ENCODE results near the gene DAPP1.

Gene DAPP1

GRCh38 chr4:99827857-99828256 lies 11.2 kb downstream of the DAPP1 start:
- TF ChIP-seq YY1 (IDR thresholded peaks at IDR 0.05; ENCODE audit: low read depth) (no peak), NFIC (IDR thresholded peaks at IDR 0.05) (no peak), EGR1 (IDR thresholded peaks at IDR 0.05) (no peak), CREB1 (IDR thresholded peaks at IDR 0.05; ENCODE audit: low read depth) (no peak), TAF1 (IDR thresholded peaks at IDR 0.05; ENCODE audit: low read depth) (no peak), CEBPB (IDR thresholded peaks at IDR 0.05) (no peak), RAD21 (IDR thresholded peaks at IDR 0.05; ENCODE audit: low read depth) (no peak), FOXM1 (IDR thresholded peaks at IDR 0.05; ENCODE audit: borderline replicate concordance, low read depth) (no peak), TCF12 (IDR thresholded peaks at IDR 0.05; ENCODE audit: low read depth) (no peak), ZBTB7A (IDR thresholded peaks at IDR 0.05; ENCODE audit: low read depth) (no peak), EP300 (IDR thresholded peaks at IDR 0.05; ENCODE audit: borderline replicate concordance) (no peak), TEAD4 (IDR thresholded peaks at IDR 0.05) (no peak)
- TF ChIP-seq, protein P1, sequence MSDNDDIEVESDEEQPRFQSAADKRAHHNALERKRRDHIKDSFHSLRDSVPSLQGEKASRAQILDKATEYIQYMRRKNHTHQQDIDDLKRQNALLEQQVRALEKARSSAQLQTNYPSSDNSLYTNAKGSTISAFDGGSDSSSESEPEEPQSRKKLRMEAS (IDR thresholded peaks at IDR 0.05) = no peak
- TF ChIP-seq, protein P2, sequence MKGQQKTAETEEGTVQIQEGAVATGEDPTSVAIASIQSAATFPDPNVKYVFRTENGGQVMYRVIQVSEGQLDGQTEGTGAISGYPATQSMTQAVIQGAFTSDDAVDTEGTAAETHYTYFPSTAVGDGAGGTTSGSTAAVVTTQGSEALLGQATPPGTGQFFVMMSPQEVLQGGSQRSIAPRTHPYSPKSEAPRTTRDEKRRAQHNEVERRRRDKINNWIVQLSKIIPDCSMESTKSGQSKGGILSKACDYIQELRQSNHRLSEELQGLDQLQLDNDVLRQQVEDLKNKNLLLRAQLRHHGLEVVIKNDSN (IDR thresholded peaks at IDR 0.05) = no peak
- TF ChIP-seq, protein P3, sequence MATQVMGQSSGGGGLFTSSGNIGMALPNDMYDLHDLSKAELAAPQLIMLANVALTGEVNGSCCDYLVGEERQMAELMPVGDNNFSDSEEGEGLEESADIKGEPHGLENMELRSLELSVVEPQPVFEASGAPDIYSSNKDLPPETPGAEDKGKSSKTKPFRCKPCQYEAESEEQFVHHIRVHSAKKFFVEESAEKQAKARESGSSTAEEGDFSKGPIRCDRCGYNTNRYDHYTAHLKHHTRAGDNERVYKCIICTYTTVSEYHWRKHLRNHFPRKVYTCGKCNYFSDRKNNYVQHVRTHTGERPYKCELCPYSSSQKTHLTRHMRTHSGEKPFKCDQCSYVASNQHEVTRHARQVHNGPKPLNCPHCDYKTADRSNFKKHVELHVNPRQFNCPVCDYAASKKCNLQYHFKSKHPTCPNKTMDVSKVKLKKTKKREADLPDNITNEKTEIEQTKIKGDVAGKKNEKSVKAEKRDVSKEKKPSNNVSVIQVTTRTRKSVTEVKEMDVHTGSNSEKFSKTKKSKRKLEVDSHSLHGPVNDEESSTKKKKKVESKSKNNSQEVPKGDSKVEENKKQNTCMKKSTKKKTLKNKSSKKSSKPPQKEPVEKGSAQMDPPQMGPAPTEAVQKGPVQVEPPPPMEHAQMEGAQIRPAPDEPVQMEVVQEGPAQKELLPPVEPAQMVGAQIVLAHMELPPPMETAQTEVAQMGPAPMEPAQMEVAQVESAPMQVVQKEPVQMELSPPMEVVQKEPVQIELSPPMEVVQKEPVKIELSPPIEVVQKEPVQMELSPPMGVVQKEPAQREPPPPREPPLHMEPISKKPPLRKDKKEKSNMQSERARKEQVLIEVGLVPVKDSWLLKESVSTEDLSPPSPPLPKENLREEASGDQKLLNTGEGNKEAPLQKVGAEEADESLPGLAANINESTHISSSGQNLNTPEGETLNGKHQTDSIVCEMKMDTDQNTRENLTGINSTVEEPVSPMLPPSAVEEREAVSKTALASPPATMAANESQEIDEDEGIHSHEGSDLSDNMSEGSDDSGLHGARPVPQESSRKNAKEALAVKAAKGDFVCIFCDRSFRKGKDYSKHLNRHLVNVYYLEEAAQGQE (IDR thresholded peaks at IDR 0.05; ENCODE audit: low read depth) = no peak

GRCh38 chr4:99828477-99828876 lies 11.8 kb downstream of the DAPP1 start:
- TF ChIP-seq, protein P3 (IDR thresholded peaks at IDR 0.05; ENCODE audit: low read depth) = no peak
- TF ChIP-seq TEAD4 (IDR thresholded peaks at IDR 0.05) (no peak), TAF1 (IDR thresholded peaks at IDR 0.05; ENCODE audit: low read depth) (no peak), CREB1 (IDR thresholded peaks at IDR 0.05; ENCODE audit: low read depth) (no peak), RAD21 (IDR thresholded peaks at IDR 0.05; ENCODE audit: low read depth) (no peak), EGR1 (IDR thresholded peaks at IDR 0.05) (no peak)
- TF ChIP-seq, protein P1 (IDR thresholded peaks at IDR 0.05) = no peak

GRCh38 chr4:99832321-99832720 lies 15.7 kb downstream of the DAPP1 start:
- TF ChIP-seq FOXM1 (IDR thresholded peaks at IDR 0.05; ENCODE audit: borderline replicate concordance, low read depth) (no peak), CEBPB (IDR thresholded peaks at IDR 0.05) (no peak), TAF1 (IDR thresholded peaks at IDR 0.05; ENCODE audit: low read depth) (no peak), EP300 (IDR thresholded peaks at IDR 0.05; ENCODE audit: borderline replicate concordance) (no peak)

- no peak for TF ChIP-seq EGR1 (IDR thresholded peaks at IDR 0.05)
These were observed 16.1 kb downstream of the DAPP1 start for GRCh38 chr4:99832758-99833157.

GRCh38 chr4:99833756-99834155 lies 17.1 kb downstream of the DAPP1 start:
- TF ChIP-seq CREB1 (IDR thresholded peaks at IDR 0.05; ENCODE audit: low read depth) = no peak
- no peak for TF ChIP-seq ZBTB7A (IDR thresholded peaks at IDR 0.05; ENCODE audit: low read depth)
- TF ChIP-seq FOXM1 (IDR thresholded peaks at IDR 0.05; ENCODE audit: borderline replicate concordance, low read depth) = no peak
- TF ChIP-seq, protein P1 (IDR thresholded peaks at IDR 0.05) = no peak
- TF ChIP-seq EGR1 (IDR thresholded peaks at IDR 0.05) = no peak
- no peak for TF ChIP-seq EP300 (IDR thresholded peaks at IDR 0.05; ENCODE audit: borderline replicate concordance)
- TF ChIP-seq NFIC (IDR thresholded peaks at IDR 0.05) = no peak
- no peak for TF ChIP-seq YY1 (IDR thresholded peaks at IDR 0.05; ENCODE audit: low read depth)
- TF ChIP-seq RAD21 (IDR thresholded peaks at IDR 0.05; ENCODE audit: low read depth) = no peak
- no peak for TF ChIP-seq TEAD4 (IDR thresholded peaks at IDR 0.05)
- TF ChIP-seq, protein P3 (IDR thresholded peaks at IDR 0.05; ENCODE audit: low read depth) = no peak
- TF ChIP-seq, protein P2 (IDR thresholded peaks at IDR 0.05) = no peak
- no peak for TF ChIP-seq TCF12 (IDR thresholded peaks at IDR 0.05; ENCODE audit: low read depth)
- no peak for TF ChIP-seq TAF1 (IDR thresholded peaks at IDR 0.05; ENCODE audit: low read depth)
- no peak for TF ChIP-seq CEBPB (IDR thresholded peaks at IDR 0.05)
